Motor neuron (in vitro differentiated cells): ENCODE measurements around the gene HJURP. TPM values are rescaled to one million over a fixed set of nuclear protein-coding genes. Genes with fewer than 3 reads are reported as not detected.
A peak's percentile ranks its signal among the peaks of the same experiment; 100 is the strongest.

Experiments
- ATAC-seq, 8 experiments: fragments of 200-7000 bp; cut with Tn5 transposase; replicated peaks in 6 of 8; 2 replicates each; pipeline ENCODE4 v1.8.0; 2021; ENCODE audit warnings: mild to moderate bottlenecking in 8 of 8, moderate library complexity in 8 of 8
- H3K27ac ChIP-seq, 2 donors: fragments of 250-450 bp; sonication (Bioruptor Pico); 2 replicates each; pipeline ENCODE4 v1.9.0; 2021; ENCODE audit warnings: antibody characterized with exemption in 2 of 2, mild to moderate bottlenecking in 2 of 2, moderate library complexity in 1 of 2
- H3K4me1 ChIP-seq, 2 donors: fragments of 250-450 bp; sonication (Bioruptor Pico); replicated peaks in 1 of 2; 2 replicates each; pipeline ENCODE4 v1.6.1; 2021; ENCODE audit warnings: antibody characterized with exemption in 2 of 2, mild to moderate bottlenecking in 2 of 2, moderate library complexity in 1 of 2
- H3K4me3 ChIP-seq, 5 donors: fragments of 250-450 bp; sonication (Bioruptor Pico); 2 replicates each; pipeline ENCODE4 v1.9.0; 2021; ENCODE audit warnings: antibody characterized with exemption in 5 of 5, mild to moderate bottlenecking in 5 of 5, moderate library complexity in 4 of 5
- WGBS, 10 experiments: fragments of 450-650 bp; shearing (Covaris generic); methylation state at CpG; one replicate each; pipeline ENCODE4 v1.0.0; 2022; 5-methylcytosine and 5-hydroxymethylcytosine counted together
- in situ Hi-C, 9 experiments: fragments of 400-800 bp; cut with MboI; loops; one replicate each; pipeline ENCODE4 v1.15.0; 2021; ENCODE audit warnings: low sequenced_read_pairs in 9 of 9, low pct_unique_long_range_greater_than_20kb in 2 of 9; ENCODE audit not compliant: unreplicated experiment in 9 of 9
- total RNA-seq, 8 experiments: library from RNA; unstranded; fragments of 300-600 nt; gene quantifications; 2 replicates each; pipeline versions ENCODE4 v1.2.3 to v1.2.4, GENCODE V29; 2022

HJURP gene
- total RNA-seq, 8 experiments from 2014 or later: 0.71 to 27.9 (median 2.4) TPM

DNA sequence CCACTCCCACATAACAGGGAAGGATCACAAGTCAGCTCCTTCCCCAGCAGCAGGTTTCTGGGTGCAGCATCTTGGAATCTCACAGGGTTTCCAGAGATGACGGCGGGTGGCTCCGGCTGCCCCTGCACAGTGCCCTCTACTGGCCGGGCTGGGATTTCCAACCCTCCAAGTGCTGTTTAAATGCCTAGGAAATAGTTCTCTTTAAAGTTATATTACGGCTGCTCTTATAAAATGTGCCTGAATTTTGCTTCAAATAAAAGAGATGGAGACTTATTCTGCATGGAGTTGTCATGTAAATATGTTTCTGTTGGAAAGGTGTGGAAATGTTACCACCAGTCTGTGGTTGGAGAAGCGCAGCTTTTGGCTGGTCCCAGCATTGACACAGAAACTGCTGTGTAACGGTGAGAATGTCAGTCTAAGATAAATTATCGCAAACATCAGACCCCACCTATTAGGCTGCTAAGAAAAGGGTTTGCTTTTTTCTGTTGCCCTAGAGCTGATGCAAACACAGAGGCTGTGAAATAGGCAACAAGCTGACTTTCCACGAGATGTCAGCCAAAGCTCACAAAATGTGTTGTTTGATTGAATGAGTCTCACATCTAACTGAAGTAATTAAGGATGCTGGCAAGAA, 3.3 kb upstream of the HJURP start:
- peak in 2 of 8 experiments; percentile 4 to 7 for ATAC-seq
- WGBS, 10 experiments: 48 to 100% (median 90%) methylated on average over 1 to 7 of the region's 9 CpGs; no CpG with 5 or more reads in 1 of the 10 experiments
- in situ Hi-C loops: no loop called here

DNA sequence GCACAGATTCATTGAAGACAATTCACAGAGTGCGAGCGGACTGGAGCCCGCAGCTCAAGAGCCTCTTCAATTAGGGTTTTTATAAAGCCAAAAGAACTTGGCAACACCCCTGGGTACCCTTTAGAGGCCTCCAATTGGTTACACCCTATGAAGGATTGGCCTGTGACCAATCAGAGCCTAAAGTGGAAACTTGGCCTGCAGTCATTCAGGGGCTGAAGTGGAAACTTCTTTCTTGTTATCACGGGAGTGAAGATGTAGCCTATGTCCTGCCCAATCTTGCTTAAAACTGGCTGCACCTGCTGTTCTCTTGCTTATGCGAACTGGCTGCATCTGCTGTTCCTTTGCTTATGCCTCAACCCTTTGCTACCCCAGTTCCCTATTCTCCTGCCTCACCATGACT, 1.8 kb upstream of the HJURP start:
- in situ Hi-C loops: no loop called here
- Histone ChIP-seq H3K4me1 (peaks cover 3 to 9% of the 10 kb centered on the region in 2 donors), H3K27ac (no peak overlapping the region), H3K4me3 (no peak overlapping the region)
- ATAC-seq: no peak
- WGBS, 10 experiments: 60 to 100% (median 92%) methylated on average over 1 to 5 of the region's 5 CpGs; no CpG with 5 or more reads in 1 of the 10 experiments

More for the DNA sequence above, 3.3 kb upstream of the HJURP start:
- no peak overlapping the region for H3K4me3 ChIP-seq
- H3K4me1 ChIP-seq: peaks cover 3 to 9% of the 10 kb centered on the region in 2 donors
- H3K27ac ChIP-seq: no peak overlapping the region

DNA sequence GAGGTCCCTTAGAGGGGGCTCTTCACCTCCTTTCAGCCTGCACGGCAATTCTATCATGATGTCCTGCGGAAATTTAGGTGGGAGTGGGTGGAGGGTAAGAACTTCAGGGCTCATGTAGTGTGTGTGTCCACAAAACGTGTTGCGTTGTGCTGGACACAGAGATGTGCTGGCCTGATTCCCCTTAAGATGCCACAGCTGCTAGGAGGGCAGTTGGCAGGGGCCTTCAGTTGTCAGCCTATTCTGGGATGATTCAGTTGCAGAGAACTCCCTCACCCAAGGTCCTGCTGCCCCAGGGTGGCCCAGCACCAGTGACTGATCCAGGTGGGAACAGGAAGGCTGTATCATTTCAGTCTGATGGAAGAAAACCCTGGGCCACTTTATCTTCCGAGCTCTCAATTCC, 1.0 kb upstream of the HJURP start:
- in situ Hi-C loops: no loop called here
- 58 to 100% (median 85%) methylated on average over 1 to 4 of the region's 5 CpGs; no CpG with 5 or more reads in 4 of the 10 experiments for WGBS, 10 experiments
- Histone ChIP-seq H3K4me1 (peaks cover 3 to 9% of the 10 kb centered on the region in 2 donors), H3K4me3 (peak overlapping the region in 2 of 5 donors; percentile 68 to 71), H3K27ac (no peak overlapping the region)
- ATAC-seq: no peak

DNA sequence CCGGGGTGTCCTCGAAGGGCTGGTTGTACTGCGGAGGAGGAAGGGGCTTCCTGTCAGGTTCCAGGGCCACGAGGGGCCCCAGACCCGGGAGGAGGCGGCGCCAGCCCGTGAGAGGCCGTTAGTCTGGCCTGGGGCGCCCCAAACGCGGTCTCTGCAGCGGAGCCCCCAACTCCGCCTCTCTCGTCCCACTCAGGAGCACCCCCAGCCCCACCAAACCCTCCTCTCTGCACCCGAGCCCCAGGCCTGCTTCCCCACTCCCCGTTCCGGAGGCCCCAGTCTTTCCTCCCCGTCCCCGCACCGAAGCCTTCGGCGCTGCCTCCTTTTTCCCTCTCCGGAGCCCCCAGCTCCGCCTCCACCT, 473 bp downstream of the HJURP start:
- peak overlapping the region in 1 of 2 donors; percentile 37 for H3K27ac ChIP-seq
- ATAC-seq: no peak

DNA sequence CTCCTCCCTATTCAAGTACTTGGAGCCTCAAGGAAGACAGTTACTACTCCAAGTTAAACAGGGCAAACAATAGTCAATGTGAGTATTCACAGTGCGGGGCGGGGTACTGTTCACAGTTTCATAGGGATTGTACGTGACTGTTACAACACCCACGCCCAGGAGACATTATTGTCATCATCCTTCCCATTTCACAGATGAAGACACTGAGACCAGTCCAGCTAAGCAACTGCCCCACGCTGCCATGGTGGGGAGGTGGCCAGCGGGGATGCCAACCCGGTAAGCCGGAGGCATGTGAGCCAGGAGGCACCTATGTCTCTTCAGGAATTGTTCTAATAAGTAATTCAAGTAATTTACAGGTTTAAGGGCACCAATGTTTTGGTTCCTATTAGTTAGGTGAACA, 982 bp downstream of the HJURP start:
- Histone ChIP-seq H3K4me3 (peak overlapping the region in 4 of 5 donors; percentile 52 to 71 (median 66)), H3K4me1 (peaks cover 3 to 9% of the 10 kb centered on the region in 2 donors), H3K27ac (no peak overlapping the region)
- ATAC-seq: no peak
- WGBS, 10 experiments: 0 to 55% (median 19%) methylated on average over 1 to 6 of the region's 8 CpGs; no CpG with 5 or more reads in 4 of the 10 experiments
- in situ Hi-C loops: no loop called here

More for the DNA sequence above, 473 bp downstream of the HJURP start:
- no CpG with 5 or more reads among the region's 25 CpGs for WGBS, 10 experiments
- in situ Hi-C loops: no loop called here
- H3K4me3 ChIP-seq: peak overlapping the region; percentile 46 to 71 (median 64)
- peaks cover 3 to 9% of the 10 kb centered on the region in 2 donors for H3K4me1 ChIP-seq

DNA sequence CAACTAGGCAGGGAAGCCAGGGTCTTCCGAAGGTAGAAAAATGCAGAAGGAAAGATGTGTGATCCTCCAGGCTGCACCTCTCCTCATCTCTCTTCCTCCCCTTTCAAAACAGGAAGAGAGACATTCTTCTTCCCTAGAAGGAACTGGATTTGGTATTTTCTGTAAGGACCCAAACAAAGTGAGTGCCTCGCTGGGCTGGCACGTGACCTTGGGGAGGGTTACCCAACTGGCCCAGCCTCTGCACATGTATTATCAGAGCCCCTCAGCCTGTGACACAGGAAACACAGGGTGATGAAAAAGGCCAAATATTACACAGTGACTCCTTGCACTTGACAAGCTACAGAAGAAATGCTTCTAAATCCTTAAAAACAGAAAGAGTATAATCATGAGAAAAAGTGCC, 2.3 kb downstream of the HJURP start:
- WGBS, 10 experiments: 80 to 100% (median 94%) methylated on average over 1 to 3 of the region's 3 CpGs; no CpG with 5 or more reads in 5 of the 10 experiments
- no peak for ATAC-seq
- Histone ChIP-seq H3K4me1 (peaks cover 3 to 9% of the 10 kb centered on the region in 2 donors), H3K4me3 (no peak overlapping the region), H3K27ac (no peak overlapping the region)
- in situ Hi-C loops: no loop called here

DNA sequence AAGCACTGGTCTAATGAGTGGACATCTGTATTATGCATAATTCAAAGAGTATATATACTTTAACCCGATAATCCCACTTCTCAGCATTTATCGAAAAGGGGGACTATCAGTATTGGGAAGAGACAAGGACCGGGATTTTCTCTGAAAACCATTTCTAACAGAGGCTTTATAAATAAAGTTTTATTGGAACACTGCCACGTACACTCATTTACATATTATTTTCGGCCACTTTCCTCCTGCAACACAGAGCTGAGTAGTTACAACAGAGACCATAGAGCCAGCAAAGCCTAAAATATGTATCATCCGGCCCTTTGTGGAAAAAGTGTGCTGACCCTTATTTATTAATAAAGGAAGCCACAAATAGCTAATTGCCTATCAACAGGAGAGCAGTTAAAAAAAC, 3.2 kb downstream of the HJURP start:
- Histone ChIP-seq H3K4me1 (peaks cover 3 to 9% of the 10 kb centered on the region in 2 donors), H3K4me3 (no peak overlapping the region), H3K27ac (no peak overlapping the region)
- WGBS, 10 experiments: 67 to 100% (median 98%) methylated on average over 1 to 6 of the region's 6 CpGs; no CpG with 5 or more reads in 2 of the 10 experiments
- no peak for ATAC-seq
- in situ Hi-C loops: no loop called here

DNA sequence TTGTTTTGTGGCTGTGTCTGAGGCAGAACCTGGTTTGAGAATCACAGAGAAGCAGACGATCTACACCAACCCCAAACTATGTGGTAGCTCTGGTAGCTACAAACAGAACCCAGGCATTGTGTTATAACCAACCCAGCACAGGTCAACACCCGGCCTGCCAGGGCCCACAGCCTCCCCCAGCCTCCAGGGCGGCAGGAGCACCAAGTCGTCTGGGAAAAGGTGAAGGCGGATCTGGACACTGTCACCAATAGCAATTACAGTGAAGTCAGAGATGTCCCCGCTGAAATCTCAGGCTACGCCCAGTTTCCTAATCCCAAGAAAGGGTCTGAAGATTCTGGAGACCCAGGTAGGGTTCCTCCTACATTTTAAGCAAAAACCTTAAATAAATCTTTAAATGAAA, 3.6 kb downstream of the HJURP start:
- H3K27ac ChIP-seq: no peak overlapping the region
- 72 to 100% (median 100%) methylated on average over 1 to 4 of the region's 7 CpGs; no CpG with 5 or more reads in 3 of the 10 experiments for WGBS, 10 experiments
- in situ Hi-C loops: no loop called here
- peaks cover 3 to 9% of the 10 kb centered on the region in 2 donors for H3K4me1 ChIP-seq
- H3K4me3 ChIP-seq: no peak overlapping the region
- ATAC-seq: no peak

DNA sequence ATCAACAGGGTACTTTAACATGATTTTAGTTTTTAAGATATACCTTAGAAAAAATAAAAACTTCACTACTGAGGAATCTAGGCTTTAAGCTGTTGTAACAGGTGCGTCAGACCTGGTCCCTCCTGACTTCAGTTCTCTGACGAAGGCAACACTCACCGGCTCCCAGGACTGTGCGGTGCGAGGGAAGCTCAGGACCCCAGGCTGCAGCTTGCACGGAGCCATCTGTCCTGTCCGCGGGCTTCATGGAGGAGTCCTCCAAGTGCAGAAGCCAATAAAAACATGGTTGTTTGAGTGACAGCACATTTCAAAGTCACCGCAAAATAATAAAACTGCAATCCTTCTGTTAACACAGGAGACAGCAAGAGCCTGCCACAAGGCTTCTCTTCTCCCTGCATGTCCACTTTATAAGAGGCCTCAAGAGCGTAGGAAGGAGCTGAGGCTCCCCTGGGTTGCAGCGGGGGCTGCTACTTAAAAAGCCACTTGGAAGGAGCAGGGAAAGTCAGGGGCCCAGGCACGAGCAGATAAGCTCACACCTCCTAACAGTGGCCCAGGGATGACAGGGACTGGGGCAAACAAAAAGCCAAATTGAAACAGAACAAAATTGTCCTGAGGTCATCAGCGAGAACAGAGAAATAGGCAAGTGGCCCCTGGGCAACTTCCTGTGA, 4.6 kb downstream of the HJURP start:
- ATAC-seq: no peak
- Histone ChIP-seq H3K27ac (no peak overlapping the region), H3K4me3 (no peak overlapping the region), H3K4me1 (peaks cover 0 to 9% of the 10 kb centered on the region in 2 donors)
- in situ Hi-C loops: no loop called here
- WGBS, 10 experiments: 74 to 100% (median 92%) methylated on average over 1 to 9 of the region's 13 CpGs; no CpG with 5 or more reads in 2 of the 10 experiments

DNA sequence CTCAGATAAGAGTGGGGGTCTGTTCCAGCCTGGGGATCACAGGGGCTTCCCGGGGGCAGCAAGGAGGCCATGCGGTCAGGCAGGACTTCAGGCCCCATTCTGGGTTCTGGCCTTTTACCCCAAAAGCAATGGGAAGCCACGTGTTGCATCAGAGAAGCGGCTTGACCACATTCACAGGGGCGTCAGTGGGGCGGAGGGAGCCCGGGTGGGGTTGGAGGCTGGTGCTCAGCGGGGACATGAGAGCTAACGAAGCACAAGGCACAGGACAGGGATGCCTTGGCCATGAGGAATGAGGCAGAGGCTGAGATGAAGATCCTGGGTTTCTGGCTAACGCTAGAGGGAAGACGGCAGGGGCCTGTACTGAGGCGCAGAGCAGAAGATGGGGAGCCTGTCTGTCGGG, 6.1 kb downstream of the HJURP start:
- WGBS, 10 experiments: 40 to 97% (median 90%) methylated on average over 1 to 6 of the region's 13 CpGs; no CpG with 5 or more reads in 7 of the 10 experiments
- ATAC-seq: no peak
- Histone ChIP-seq H3K4me1 (peaks cover 0 to 4% of the 10 kb centered on the region in 2 donors), H3K27ac (no peak overlapping the region), H3K4me3 (no peak overlapping the region)
- in situ Hi-C loops: no loop called here

DNA sequence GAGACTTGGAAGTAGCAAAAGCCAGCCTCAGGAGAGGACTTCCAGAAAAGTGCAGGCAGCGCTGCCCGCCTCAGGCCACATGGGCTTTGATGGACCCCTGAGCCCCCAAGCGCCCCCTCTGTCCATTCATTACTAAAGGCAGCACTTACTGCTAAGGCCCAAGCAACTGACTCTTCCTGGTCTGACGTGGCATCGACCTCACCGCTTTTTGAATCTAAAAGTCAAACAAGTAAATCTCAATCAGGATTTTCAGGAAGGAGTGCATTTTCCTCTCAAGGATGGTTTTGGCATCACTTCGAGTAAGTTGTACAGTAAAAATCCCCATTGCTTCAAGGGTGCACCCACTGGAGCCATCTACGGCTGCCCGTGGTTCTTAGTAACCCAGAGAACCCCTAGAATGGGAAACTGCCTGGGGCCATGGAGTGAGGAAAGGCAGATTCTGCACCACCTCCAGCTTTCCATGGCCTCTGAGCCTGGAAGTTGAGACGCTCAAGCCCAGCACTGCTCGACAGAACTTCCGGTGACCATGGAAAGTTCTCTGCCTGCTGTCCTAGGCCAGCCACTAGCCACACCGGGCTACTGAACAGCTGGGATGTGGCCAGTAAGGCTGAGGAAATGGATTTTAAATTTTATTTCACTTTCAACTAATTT, 7.0 kb downstream of the HJURP start:
- 89 to 100% (median 99%) methylated on average over 1 to 12 of the region's 13 CpGs; no CpG with 5 or more reads in 2 of the 10 experiments for WGBS, 10 experiments
- no peak for ATAC-seq
- no peaks in the 10 kb centered on the region for H3K4me1 ChIP-seq
- H3K4me3 ChIP-seq: no peak overlapping the region
- in situ Hi-C loops: no loop called here
- no peak overlapping the region for H3K27ac ChIP-seq

DNA sequence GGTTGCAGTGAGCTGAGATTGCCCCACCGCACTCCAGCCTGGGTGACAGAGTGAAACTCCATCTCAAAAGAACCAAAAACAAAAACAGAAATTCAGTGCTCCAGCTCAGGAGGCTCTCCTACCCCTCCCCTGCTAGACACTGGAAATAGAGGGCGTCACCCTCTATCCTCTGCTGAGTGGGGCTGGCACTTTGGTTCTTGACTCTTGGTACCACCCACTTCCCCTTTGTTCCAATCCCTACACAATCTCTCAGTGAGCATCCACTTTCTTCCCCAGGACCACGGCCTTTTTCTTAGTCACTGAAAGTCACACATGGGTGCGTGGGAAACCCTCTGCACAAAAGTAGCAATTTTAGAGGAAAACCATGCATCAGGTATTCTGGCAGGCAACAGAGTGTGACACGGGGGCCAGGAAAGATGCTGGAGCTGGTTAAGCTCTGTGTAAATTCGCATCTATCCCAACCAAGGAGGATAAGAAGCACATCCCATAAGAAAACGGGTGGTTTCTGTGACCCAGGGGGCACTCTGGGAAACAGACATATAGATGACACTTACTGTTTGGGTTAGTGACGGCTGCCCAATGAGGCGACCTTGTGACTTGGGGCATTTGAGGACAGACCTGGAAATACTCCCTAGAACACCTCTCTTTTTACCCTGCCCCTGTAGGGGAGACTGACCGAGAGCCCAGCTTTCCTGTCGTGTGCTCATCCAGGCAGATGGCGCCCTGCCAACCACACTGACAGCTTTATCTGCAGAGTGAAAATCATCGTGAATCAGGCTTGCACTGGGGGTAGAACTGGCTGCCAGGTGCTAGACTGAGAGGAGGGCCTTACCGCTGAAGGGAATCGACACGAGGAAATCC, 7.7 kb downstream of the HJURP start:
- Histone ChIP-seq H3K4me1 (no peaks in the 10 kb centered on the region), H3K4me3 (no peak overlapping the region), H3K27ac (no peak overlapping the region)
- in situ Hi-C loops: no loop called here
- 90 to 100% (median 94%) methylated on average over 1 to 8 of the region's 16 CpGs; no CpG with 5 or more reads in 1 of the 10 experiments for WGBS, 10 experiments
- no peak for ATAC-seq
